Stimulated activated CD4-positive, alpha-beta T cell treated with anti-CD3 and anti-CD28 coated beads, Interleukin-15, amount 100 ng/mL, for 48 hours (primary cell): ENCODE data around the gene NLRP9.

Source experiments
- DNase-seq, 2 donors: peaks; one replicate each; pipeline ENCODE4 v3.0.0-alpha.2; 2020; ENCODE audit warnings: low read depth in 2 of 2

The NLRP9 gene

DNA sequence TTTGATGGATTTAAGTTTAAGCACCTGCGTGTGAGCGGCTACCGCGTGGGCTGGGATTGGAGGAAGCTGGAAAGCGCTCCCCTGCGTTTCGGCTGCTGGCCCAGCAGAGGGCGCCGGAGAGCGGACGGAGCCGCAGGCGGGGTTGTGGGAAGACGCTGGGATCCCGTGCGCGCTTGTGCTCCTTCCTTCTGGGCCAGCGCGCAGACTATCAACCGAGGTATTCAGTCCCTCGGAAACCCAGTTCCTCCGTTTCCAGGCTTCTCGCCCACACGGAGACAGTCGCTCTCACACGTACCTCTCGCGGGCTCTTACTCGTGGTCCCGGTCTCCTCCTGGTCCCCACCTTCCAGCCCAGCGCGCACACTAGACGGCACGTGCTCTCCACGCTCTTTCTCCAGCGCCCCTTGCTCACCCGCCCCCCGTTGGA is 34.4 kb downstream of the NLRP9 start:
- DNase-seq, result peak; percentile 24 to 52

- no peak for DNase-seq
Observed at GRCh38 chr19:55702131-55702627, 36.0 kb downstream of the NLRP9 start.

GRCh38 chr19:55700813-55701212 is 37.4 kb downstream of the NLRP9 start:
- no peak for DNase-seq

GRCh38 chr19:55699221-55699620 is 39.0 kb downstream of the NLRP9 start:
- DNase-seq, result no peak

GRCh38 chr19:55698256-55698655 is 39.9 kb downstream of the NLRP9 start:
- no peak for DNase-seq

DNA sequence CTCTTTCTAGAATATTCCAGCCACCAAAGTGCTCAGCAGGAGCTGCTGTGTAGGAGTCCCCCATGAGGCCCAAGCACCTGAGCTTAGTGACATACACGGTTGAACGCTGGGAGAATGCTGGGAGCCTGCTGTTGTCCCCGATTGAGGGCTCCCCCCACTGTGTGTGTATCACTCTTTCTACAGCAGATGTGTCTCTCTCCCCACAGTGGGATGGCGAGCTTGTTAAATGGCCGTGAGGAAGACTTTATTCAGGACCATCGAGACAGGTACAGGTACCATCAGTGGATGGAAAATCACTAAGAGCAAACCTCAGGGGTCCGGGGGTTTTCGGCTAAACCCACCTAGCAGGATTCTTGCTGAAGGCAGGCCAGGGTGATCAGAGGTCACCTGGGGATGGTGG is 40.5 kb downstream of the NLRP9 start:
- DNase-seq, result no peak

GRCh38 chr19:55697069-55697440 is 41.1 kb downstream of the NLRP9 start:
- DNase-seq, result no peak

DNA sequence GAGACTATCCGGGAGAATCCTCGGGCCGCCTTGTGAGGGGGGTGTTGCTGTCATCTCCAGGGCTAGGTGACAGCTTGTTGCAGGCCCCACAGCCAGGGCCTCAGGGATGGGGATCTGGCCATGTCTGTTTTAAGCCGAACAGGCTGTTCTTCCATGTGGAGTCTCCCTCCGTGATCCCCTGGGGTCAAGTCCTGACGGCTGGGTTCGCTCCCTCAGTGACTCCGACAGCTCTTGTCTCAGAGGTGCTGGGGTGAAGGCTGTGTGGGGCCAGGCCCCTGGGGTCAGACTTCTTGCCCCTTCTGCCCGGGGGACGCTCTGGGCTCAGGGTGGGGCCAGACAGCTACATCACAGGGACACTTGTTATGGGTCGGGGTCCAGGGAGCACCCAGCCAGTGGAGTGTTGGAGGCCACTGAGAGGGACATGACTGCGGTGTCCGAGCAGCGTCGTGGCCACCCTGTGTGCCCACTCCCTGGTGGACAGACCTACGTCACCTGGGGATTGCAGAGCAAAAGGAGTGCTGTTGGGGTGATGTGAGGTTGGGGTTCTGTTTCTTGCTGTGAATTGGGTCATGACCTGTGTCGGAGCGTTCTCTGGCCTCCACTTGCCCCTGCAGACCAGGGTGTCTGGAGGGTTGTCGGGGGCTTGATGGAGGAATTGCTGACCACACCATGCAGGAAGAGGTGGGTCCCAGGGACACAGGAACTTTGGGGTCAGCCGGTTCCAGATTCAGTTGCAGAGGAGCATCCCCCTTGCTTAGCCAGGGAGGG is 41.7 kb downstream of the NLRP9 start:
- no peak for DNase-seq

DNA sequence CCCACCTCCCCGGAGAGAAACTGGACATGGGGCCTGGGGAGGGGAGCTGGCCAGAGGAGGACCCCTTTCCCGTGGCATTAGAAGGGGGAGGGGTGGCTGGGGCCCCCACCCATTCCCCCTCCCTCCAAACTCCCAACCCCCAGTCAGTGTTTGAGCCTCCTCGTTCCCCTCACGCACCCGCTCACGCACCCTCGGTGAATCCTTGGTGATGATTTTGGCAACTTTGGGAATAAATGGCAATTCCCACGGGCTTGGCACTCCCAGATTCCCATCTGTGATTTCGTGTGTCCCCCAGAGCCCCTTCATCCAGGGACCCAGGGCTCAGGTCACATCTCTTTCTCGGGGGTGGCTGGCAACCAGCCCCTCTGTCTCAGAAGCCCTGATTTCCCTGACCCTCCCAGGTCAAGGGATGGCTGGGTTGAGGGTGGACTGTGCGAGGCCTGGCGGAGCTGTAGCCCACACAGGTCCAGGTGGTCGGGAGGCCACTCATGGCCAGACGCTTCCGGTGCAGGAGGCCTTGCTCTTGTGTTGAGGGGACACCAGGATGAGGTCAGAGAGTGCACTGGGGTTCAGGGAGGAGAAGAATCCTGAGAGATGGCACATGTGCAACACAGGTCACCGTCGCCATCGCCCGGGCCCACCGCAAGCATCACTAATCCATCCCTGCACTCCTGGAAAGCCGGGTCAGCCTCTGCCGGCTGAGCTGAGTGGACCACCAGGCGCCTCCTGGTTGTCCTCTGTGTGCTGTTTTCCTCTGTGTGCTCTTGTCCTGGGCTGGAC is 42.5 kb downstream of the NLRP9 start:
- no peak for DNase-seq

- DNase-seq, result no peak
Observed at GRCh38 chr19:55694656-55695491, 43.3 kb downstream of the NLRP9 start.

DNA sequence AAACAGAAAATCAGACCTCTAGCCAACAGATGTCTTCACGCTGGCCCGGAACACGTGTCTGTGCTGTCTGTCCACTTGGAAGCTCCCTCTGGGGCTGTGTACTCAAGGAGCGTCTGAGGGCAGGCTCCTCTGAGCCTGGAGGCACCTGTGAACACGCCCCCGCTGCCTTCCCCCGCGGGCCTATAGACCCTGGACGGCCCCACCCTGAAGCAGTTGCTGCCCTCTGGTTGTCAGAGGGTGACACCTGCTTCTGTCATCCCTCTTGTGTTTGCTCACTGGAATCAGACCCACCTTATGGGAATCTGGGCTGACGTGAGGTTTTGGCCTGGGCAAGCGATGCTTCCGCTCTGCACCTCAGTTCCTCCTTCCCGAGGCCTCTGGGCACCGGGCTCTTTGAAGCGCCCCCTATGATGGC is 44.0 kb downstream of the NLRP9 start:
- DNase-seq, result no peak

DNA sequence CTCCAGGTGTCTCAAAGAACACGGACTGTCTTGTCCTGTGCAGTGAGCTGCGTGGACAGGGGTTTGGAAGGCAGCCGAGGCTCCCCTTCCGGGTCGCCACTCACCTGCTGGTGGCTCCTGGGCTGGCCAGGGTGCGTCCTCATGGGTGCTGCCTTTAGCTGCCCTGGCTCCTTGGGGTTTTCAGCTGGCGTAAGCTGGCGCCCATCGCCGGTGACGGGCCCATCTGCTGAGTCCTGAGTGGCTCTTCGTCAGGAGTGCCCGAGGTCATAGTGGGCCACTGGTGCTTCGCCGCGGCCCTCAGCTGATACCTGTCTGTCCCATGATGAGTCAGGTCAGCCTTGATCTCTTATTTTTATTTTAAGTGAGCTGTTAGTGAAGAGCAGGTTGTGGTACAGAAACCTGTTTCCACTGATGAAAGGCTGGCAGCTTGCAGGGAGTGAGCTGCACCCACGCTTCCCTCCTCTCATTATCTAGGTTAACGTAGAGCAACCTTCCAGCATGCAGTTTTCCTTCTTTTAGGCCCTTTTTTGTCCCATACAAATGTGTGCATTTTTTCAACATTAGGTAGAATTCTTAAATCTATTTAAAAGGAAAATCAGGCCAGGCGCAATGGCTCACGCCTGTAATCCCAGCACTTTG is 44.7 kb downstream of the NLRP9 start:
- DNase-seq, result no peak

GRCh38 chr19:55692681-55693081 is 45.5 kb downstream of the NLRP9 start:
- no peak for DNase-seq

GRCh38 chr19:55691561-55692481 is 46.4 kb downstream of the NLRP9 start:
- DNase-seq, result no peak

DNA sequence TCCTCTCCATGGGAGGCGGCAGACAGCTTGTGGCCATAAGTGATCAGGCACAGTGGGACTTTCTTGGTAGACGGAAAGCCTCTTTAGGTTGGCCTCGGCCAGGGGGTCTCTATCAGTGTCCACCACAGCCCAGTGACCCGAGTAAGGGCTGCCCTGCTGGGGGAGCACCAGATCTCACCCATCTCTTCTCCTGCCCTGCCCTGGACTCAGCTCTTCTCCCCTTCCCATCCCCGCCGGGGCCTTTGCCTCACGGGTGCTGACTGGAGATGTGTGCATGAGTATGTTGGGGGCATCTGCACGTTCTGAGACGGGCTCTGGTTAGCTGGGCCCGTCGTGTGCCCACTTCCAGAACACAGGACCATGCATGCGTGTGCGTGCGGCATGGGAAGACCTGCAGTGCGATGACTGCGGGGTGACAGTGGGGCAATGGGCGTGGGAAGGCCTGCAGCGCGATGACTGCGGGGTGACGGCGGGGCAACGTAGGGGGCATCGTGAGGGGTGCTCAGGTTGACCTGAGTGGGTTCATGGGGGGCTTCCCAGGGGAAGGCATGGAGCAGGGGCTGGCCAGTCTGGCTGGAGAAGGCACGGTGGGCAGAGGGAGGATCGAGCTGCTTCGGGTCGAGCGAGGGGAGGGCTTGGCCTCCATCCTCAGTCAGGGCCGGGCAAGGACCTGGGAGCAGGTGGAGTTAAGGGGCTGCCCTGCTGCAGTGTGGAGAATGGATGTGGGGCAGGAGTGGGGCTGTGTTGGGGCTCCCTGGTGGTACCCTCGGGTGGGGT is 47.2 kb downstream of the NLRP9 start:
- no peak for DNase-seq

GRCh38 chr19:55690109-55690768 is 48.0 kb downstream of the NLRP9 start:
- no peak for DNase-seq

GRCh38 chr19:55689411-55690108 is 48.6 kb downstream of the NLRP9 start:
- no peak for DNase-seq

- no peak for DNase-seq
Observed at GRCh38 chr19:55688422-55689218, 49.6 kb downstream of the NLRP9 start.
